ENCODE results near the gene ATG5.

The ATG5 gene

DNA sequence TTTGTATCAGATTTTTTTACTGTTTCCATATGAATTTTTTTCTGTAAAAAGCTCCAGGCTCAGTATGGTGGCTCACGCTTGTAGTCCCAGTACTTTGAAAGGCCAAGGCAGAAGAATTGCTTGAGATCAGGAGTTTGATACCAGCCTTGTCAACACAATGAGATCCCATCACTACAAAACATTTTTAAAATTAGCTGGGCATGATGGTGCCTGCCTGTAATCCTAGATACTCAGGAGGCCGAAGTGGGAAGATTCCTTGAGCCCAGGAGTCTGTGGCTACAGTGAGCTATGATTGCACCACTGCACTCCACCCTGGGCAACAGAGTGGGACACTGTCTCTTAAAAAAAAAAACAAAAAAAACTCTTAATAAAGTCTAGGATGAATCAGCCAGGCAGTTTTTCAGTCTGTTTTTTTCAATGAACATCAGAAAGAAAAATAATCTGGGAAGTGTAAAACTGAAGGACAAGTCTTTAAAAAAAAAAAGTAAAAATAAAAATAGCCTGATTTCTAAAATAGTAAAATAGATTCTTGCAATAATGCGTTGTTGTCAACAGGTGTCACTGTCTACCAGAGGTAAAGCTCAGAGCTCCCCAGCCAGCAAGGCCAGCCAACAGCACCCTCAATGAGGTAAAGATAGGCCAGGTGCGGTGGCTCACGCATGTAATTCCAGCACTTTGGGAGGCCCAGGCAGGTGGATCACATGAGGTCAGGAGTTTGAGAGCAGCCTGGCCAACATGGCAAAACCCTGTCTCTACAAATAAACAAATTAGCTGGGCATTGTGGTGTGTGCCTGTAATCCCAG lies 9.3 kb upstream of the ATG5 start:
- Histone ChIP-seq H3K27ac (no peak overlapping the region), H3K4me3 (no peak overlapping the region)
- TF ChIP-seq, protein P1, sequence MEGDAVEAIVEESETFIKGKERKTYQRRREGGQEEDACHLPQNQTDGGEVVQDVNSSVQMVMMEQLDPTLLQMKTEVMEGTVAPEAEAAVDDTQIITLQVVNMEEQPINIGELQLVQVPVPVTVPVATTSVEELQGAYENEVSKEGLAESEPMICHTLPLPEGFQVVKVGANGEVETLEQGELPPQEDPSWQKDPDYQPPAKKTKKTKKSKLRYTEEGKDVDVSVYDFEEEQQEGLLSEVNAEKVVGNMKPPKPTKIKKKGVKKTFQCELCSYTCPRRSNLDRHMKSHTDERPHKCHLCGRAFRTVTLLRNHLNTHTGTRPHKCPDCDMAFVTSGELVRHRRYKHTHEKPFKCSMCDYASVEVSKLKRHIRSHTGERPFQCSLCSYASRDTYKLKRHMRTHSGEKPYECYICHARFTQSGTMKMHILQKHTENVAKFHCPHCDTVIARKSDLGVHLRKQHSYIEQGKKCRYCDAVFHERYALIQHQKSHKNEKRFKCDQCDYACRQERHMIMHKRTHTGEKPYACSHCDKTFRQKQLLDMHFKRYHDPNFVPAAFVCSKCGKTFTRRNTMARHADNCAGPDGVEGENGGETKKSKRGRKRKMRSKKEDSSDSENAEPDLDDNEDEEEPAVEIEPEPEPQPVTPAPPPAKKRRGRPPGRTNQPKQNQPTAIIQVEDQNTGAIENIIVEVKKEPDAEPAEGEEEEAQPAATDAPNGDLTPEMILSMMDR (IDR thresholded peaks at IDR 0.05), result no peak
- no peak for DNase-seq (ENCODE audit: low spot score)

DNA sequence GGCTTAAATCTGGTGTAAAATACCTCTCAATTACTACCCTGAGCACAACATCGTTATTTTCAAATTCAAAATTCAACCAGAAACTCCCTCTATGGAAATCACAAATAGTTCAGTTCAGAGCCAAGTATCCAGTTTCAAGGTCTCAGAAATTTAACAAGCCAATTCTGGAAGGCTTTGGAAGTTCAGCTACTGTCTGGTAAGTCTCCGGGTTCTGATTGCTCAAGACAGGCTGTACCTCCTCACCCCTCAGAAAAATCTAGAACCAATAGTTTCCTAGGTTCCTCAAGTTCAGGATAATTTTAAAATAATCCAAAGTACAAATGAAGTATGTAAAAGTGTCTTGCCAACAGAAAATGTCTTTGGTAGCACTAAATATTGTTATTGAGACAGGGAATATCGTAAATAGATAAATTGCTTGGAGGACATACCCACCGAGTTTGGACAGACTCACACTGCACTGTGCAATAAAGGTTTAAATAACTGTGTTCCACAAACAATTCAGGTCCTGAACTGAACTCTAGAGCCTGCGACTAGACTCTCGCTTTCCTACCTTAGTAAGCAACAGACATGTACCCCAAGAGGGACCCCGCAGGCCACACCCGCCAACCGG lies 729 bp downstream of the ATG5 start:
- DNase-seq (ENCODE audit: low spot score), result no peak
- TF ChIP-seq, protein P1 (IDR thresholded peaks at IDR 0.05), result no peak
- H3K27ac ChIP-seq, result peak overlapping the region; percentile 85 to 95
- H3K4me3 ChIP-seq, result peak overlapping the region; percentile 98

DNA sequence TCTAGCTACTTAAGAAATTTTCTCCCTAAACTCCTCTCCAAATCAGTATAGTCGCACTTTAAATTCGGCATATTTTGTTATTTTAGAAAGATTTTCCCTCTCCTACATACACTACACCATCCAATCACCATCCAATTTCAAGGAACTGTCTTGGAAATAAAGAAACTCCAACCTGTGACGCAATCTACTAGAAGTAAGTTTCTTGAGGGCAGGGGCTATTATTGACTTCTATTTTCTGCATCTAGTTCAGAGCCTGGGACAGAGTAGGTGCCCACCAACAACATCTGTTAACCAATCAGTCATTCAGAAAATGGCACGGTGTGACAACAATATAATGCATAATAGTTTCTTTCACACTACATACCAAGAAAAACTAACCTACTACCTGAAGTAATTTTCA lies 3.6 kb downstream of the ATG5 start:
- H3K27ac ChIP-seq, result no peak overlapping the region
- TF ChIP-seq, protein P1 (IDR thresholded peaks at IDR 0.05), result no peak

DNA sequence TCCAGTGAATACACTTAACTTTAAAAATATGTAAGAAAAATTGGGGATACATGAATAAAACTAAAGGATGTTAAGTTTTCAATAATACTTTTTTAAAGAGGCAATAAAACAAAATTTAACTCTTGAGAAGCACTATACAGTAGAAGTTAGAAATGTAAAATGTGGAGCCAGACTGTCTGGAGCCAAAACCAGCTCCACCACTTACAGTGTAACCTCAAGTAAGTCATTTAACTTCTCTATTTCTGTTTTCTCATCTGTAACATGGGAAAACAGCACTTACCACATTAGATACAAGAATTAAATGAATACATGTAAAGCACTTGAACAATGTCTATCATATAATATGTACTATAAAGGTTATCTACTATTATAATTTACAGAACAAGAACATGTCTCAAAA lies 6.7 kb downstream of the ATG5 start:
- Histone ChIP-seq H3K27ac (no peak overlapping the region), H3K4me3 (no peak overlapping the region)
- TF ChIP-seq, protein P1 (IDR thresholded peaks at IDR 0.05), result no peak
- no peak for DNase-seq (ENCODE audit: low spot score)

More for the DNA sequence above, 3.6 kb downstream of the ATG5 start:
- H3K4me3 ChIP-seq, result no peak overlapping the region
- DNase-seq (ENCODE audit: low spot score), result no peak

DNA sequence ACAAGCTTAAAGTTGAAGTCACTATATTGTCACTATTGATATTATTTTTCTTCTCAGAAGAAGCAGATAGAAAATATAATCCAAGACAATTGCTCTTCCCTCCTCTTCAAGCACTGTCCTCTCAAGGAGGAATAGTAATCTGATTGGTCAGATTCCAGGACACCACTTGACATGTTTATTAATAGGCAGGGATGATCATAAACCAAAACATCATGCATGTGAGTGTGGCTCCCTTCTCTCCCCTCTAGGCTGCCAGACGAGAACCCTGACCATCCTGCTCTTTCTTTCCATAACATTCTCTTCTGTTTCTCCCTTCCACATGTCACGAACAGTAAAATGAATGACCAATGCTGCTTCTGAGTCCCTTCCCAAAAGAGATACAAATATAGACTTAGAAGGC lies 7.5 kb downstream of the ATG5 start:
- H3K4me3 ChIP-seq, result no peak overlapping the region
- TF ChIP-seq, protein P1 (IDR thresholded peaks at IDR 0.05), result no peak
- DNase-seq (ENCODE audit: low spot score), result no peak
- no peak overlapping the region for H3K27ac ChIP-seq

DNA sequence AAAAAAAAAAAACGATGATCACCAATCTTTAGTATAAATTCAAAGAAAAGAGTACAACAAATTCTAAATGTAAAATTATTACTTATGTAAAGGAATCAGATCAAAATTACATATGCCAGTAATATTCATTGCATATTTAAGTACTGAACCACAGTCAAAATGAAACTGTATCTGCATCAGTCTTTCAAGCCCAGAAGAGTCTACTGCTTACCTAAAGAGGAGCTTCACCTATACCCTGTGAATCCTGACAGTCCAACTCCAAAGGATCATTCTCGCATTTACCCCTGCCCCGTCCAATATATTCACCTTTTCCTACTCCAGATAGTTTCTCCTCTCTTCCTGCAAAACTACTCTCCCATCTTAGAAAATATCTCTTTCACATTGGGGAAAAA lies 9.2 kb downstream of the ATG5 start:
- no peak overlapping the region for H3K27ac ChIP-seq
- no peak overlapping the region for H3K4me3 ChIP-seq
- TF ChIP-seq, protein P1 (IDR thresholded peaks at IDR 0.05), result no peak
- no peak for DNase-seq (ENCODE audit: low spot score)

All from coronary artery (tissue), 2 donors.